ENCODE results near the gene FBXO30.

Gene FBXO30

GRCh38 chr6:145749632-145750031, 65.0 kb downstream of the FBXO30 start:
- Histone ChIP-seq H4K8ac (ENCODE audit: low read depth, low read length) (no peak overlapping the region), H3K36me3 (ENCODE audit: control insufficient read depth, insufficient read depth, low read length) (no peaks in the 10 kb centered on the region), H3K4me2 (ENCODE audit: low read length) (no peak overlapping the region), H3K18ac (ENCODE audit: low read length) (no peak overlapping the region), H3K4me1 (ENCODE audit: control insufficient read depth, low read depth, low read length) (no peaks in the 10 kb centered on the region), H3K56ac (ENCODE audit: low read length) (no peak overlapping the region), H2AK5ac (ENCODE audit: low read length) (no peak overlapping the region), H3K79me2 (ENCODE audit: control insufficient read depth, insufficient read depth, low read length) (no peaks in the 10 kb centered on the region), H3K4ac (ENCODE audit: low read depth, low read length) (no peak overlapping the region), H3K27ac (ENCODE audit: low read depth, low read length) (no peak overlapping the region), H3K9ac (ENCODE audit: low read length) (no peak overlapping the region), H3K79me1 (ENCODE audit: low read length) (no peaks in the 10 kb centered on the region), H3K4me3 (ENCODE audit: low read length) (no peak overlapping the region), H3K23ac (ENCODE audit: low read length) (no peak overlapping the region), H4K5ac (ENCODE audit: low read length) (no peak overlapping the region), H2BK120ac (ENCODE audit: low read depth, low read length) (no peak overlapping the region), H3K27me3 (ENCODE audit: insufficient read depth, low read length, poor library complexity) (no peaks in the 10 kb centered on the region), H2BK15ac (replicated peaks; ENCODE audit: low read depth) (no peak overlapping the region), H2BK5ac (ENCODE audit: low read length) (no peak overlapping the region)
- DNase-seq, result no peak
- WGBS (ENCODE audit: extremely low coverage, insufficient coverage, low lambda C conversion rate), result no CpG with 5 or more reads among the region's 1 CpG

- Histone ChIP-seq H3K9ac (ENCODE audit: low read length) (no peak overlapping the region), H3K79me1 (ENCODE audit: low read length) (no peaks in the 10 kb centered on the region), H2BK120ac (ENCODE audit: low read depth, low read length) (no peak overlapping the region), H3K4me1 (ENCODE audit: control insufficient read depth, low read depth, low read length) (no peaks in the 10 kb centered on the region), H3K4ac (ENCODE audit: low read depth, low read length) (no peak overlapping the region), H3K27ac (ENCODE audit: low read depth, low read length) (no peak overlapping the region), H2AK5ac (ENCODE audit: low read length) (no peak overlapping the region), H4K8ac (ENCODE audit: low read depth, low read length) (no peak overlapping the region), H2BK5ac (ENCODE audit: low read length) (no peak overlapping the region), H3K4me3 (ENCODE audit: low read length) (no peak overlapping the region), H3K18ac (ENCODE audit: low read length) (no peak overlapping the region), H2BK15ac (replicated peaks; ENCODE audit: low read depth) (no peak overlapping the region), H3K23ac (ENCODE audit: low read length) (no peak overlapping the region), H4K5ac (ENCODE audit: low read length) (no peak overlapping the region), H3K27me3 (ENCODE audit: insufficient read depth, low read length, poor library complexity) (no peaks in the 10 kb centered on the region), H3K36me3 (ENCODE audit: control insufficient read depth, insufficient read depth, low read length) (no peaks in the 10 kb centered on the region), H3K79me2 (ENCODE audit: control insufficient read depth, insufficient read depth, low read length) (no peaks in the 10 kb centered on the region), H3K56ac (ENCODE audit: low read length) (no peak overlapping the region), H3K4me2 (ENCODE audit: low read length) (no peak overlapping the region)
- no peak for DNase-seq
- no CpG with 5 or more reads among the region's 1 CpG for WGBS (ENCODE audit: extremely low coverage, insufficient coverage, low lambda C conversion rate)
These were observed 68.7 kb downstream of the FBXO30 start for GRCh38 chr6:145745861-145746260.

- Histone ChIP-seq H3K79me1 (ENCODE audit: low read length) (no peaks in the 10 kb centered on the region), H3K4me2 (ENCODE audit: low read length) (no peak overlapping the region)
These were observed 70.0 kb downstream of the FBXO30 start for GRCh38 chr6:145744619-145745018.

More at GRCh38 chr6:145744619-145745018, 70.0 kb downstream of the FBXO30 start:
- Histone ChIP-seq H3K4me3 (ENCODE audit: low read length) (no peak overlapping the region), H2BK5ac (ENCODE audit: low read length) (no peak overlapping the region), H2BK15ac (replicated peaks; ENCODE audit: low read depth) (no peak overlapping the region), H3K4me1 (ENCODE audit: control insufficient read depth, low read depth, low read length) (no peaks in the 10 kb centered on the region), H3K18ac (ENCODE audit: low read length) (no peak overlapping the region), H4K8ac (ENCODE audit: low read depth, low read length) (no peak overlapping the region), H2AK5ac (ENCODE audit: low read length) (no peak overlapping the region), H3K36me3 (ENCODE audit: control insufficient read depth, insufficient read depth, low read length) (no peaks in the 10 kb centered on the region), H3K79me2 (ENCODE audit: control insufficient read depth, insufficient read depth, low read length) (no peaks in the 10 kb centered on the region), H3K56ac (ENCODE audit: low read length) (no peak overlapping the region), H3K9ac (ENCODE audit: low read length) (no peak overlapping the region), H3K4ac (ENCODE audit: low read depth, low read length) (no peak overlapping the region), H2BK120ac (ENCODE audit: low read depth, low read length) (no peak overlapping the region), H3K27ac (ENCODE audit: low read depth, low read length) (no peak overlapping the region), H3K27me3 (ENCODE audit: insufficient read depth, low read length, poor library complexity) (no peaks in the 10 kb centered on the region), H4K5ac (ENCODE audit: low read length) (no peak overlapping the region), H3K23ac (ENCODE audit: low read length) (no peak overlapping the region)
- DNase-seq, result no peak
- no CpG with 5 or more reads among the region's 2 CpGs for WGBS (ENCODE audit: extremely low coverage, insufficient coverage, low lambda C conversion rate)

Measured in mesendoderm (in vitro differentiated cells).